Raji (cell line): ENCODE measurements around the gene LILRA1.
"Not testable (repeated sequence)": the region's sequence is repeated elsewhere in the genome, so short reads cannot be mapped to it uniquely, and the experiment has no call there.

Experiments used
- POLR2A ChIP-seq: IDR thresholded peaks from 2 replicates; pipeline ENCODE4 v1.6.1; 2011; ENCODE audit warnings: low read depth, low read length, control low read depth; ENCODE audit not compliant: insufficient read depth

The LILRA1 gene

DNA sequence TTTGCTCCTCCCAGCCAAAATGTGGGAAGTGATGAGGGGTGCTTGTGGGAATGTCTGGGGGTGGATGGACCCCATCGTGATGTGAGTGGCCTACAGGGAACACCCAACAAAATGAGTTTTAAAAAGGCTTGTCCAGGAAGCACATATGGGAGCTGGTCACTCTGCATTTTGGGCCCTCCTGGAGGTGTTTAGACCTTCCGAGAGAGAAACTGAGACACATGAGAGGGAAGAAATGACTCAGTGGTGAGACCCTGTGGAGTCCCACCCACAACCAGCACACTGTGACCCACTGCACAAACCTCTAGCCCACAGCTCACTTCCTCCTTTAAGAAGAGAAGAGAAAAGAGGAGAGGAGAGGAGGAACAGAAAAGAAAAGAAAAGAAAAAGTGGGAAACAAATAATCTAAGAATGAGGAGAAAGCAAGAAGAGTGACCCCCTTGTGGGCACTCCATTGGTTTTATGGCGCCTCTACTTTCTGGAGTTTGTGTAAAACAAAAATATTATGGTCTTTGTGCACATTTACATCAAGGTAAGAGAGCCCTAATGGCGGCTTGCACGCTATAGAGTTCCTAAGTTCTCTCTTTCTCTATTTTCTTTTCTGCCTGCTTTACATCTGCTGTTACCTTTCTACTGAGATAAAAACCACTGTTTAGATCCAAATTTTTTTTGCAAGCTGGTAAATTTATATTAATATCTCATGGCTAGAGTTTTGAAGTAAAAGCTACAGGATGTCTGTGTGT, 23.6 kb downstream of the LILRA1 start:
- TF ChIP-seq POLR2A: peak; percentile 15; the same call in 1 of the 2 replicates

DNA sequence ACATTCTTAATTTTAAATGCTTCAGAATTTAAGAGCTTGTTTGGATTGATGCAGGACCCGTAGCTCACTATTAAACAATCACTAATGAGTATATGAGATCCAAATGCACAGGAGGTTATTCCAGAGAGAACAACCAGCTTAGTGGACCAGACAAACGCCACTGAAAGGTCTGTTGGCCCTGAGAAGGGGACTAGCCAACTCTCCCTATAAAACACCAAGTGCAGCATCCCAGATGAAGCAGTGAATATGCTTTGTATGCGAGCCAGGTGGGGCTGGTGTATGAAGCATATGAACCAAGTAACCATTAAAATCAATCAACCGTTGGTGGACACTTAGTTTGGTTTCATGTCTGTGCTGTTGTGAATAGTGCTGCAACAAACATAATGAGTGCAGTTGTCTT, 27.0 kb downstream of the LILRA1 start:
- no peak for TF ChIP-seq POLR2A

DNA sequence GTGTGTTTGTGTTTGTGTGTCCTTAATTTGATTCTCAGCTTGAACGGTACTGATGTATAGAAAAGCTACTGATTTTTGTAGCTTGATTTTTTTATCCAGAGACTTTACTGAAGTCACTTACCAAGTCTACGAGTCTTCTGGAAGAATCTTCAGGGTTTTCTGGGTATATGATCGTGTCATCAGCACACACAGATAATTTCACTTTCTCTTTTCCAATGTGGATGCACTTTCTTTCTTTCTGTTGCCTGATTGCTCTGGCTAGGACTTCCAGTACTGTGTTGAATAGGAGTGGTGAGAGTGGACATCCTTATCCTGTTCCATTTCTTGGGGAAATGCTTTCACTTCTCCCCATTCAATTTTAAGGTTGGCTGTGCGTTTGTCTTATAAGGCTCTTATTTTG, 29.0 kb downstream of the LILRA1 start:
- no peak for TF ChIP-seq POLR2A

- no peak for TF ChIP-seq POLR2A
Observed at GRCh38 chr19:54626757-54627156, 33.3 kb downstream of the LILRA1 start.

GRCh38 chr19:54630262-54630661, 36.8 kb downstream of the LILRA1 start, which contains the start of gene LILRB1:
Gene LILRB1, plus strand, starts transcription at chr19:54630484. Its CDS starts 590 bp downstream, at chr19:54631074.
- TF ChIP-seq POLR2A: not testable (repeated sequence)

DNA sequence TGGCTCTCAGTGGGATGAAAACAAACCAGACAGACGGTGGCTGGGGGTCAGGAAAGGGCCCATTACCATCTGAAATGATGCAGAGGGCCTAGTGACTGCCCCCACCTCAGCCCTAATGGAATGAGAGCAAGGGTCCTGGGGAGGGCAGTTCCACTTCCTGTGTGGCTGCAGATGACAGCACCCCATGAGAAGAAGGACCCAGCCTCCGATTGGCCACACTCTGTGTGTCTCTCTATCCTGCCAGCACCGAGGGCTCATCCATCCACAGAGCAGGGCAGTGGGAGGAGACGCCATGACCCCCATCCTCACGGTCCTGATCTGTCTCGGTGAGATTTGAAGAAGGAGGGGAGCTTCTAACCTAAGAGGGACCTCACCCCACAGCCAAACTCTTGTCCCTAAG, 37.4 kb downstream of the LILRA1 start:
- no peak for TF ChIP-seq POLR2A

- TF ChIP-seq POLR2A: no peak
Observed at GRCh38 chr19:54633401-54633800, 40.0 kb downstream of the LILRA1 start.

- no peak for TF ChIP-seq POLR2A
Observed at GRCh38 chr19:54638683-54639082, 45.3 kb downstream of the LILRA1 start.

DNA sequence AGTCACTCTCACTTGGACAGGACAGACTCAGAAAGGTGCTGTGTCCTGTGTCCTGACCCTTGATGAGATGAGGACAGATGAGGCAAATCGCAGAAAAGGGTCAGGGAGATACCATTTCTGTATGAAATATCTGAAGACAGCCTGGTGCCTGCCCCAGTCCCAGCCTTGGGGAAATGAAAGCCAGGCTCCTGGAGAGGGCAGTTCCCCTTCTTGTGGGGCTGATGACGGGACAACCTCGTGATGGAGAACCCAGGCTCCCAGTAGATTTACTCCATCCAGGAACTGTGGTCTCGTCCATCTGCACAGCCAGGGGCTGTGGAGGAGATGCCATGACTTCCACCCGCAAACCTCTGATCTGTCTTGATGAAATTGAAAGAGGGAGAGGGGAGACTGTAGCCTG, 50.6 kb downstream of the LILRA1 start:
- no peak for TF ChIP-seq POLR2A

DNA sequence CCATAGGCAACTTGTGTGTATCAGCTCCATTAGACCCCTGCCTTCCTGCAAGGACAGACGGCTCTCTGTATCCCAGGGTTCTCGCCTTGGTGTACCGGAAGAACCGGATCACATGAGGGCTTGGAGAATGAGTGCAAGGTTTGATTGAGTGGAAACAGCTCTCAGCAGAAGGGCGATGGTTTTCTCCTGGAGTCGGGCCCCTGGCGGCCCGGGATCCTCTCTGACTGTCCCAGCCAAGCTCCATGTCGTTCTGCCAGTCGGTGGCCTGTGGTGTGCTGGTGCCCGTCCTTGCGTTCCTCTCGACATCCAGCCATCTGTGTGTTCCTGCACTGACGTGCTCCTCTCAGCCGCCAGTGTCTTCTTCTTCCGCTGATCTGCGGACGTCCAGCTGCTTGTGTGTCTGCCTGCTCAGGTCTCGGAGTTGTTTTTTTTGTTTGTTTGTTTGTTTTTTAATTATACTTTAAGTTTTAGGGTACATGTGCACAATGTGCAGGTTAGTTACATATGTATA, 53.0 kb downstream of the LILRA1 start:
- no peak for TF ChIP-seq POLR2A

DNA sequence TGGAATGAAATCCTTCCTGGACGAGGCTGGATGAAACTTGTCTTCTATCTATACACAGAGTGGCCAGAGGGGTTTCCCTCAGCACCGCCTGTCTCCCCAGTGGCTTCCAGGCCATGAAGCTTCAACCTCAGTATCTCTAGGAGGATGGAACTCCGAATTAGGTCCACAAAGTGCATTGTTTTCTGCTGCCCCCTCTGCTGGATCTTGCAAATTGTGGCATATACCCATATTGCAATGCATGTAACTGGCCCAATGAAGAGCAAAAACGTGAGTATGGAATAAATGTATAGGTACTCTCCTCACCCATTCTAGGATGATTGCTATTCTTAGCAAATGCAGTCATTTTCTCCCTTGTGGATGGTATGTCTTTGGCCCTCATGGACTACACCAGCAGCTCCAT, 54.7 kb downstream of the LILRA1 start:
- TF ChIP-seq POLR2A: no peak

DNA sequence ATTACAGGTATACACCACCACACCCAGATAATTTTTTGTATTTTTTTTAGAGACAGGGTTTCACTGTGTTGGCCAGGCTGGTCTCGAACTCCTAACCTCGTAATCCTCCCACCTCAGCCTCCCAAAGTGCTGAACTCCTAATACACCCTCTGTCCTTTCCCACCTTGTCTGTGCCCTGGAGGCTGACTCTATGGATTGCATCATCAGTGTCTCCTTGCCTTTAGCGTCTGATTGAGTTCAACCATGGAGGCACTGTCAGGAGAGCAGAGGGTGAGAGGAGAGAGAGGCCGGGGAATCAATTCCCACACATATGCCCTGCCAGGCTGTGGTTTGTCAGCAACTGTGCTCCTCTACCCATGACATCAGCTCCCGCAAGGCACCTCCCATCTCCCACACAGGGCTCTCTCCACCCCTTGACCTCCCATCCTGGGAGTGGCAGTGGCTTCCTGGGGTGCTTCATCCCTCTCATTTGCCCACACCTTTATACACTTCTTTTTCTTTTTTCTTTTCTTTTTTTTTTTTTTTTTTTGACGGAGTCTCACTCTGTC, 56.8 kb downstream of the LILRA1 start:
- no peak for TF ChIP-seq POLR2A
